ENCODE results near the gene PROSER2. TPM values are rescaled to one million over a fixed set of nuclear protein-coding genes. Genes with fewer than 3 reads are reported as not detected.

PROSER2 gene
- polyA plus RNA-seq, 1 donor (not counting 4 experiments of a cell fraction or from before 2014, with no cell fraction given) = 10.2 TPM

DNA sequence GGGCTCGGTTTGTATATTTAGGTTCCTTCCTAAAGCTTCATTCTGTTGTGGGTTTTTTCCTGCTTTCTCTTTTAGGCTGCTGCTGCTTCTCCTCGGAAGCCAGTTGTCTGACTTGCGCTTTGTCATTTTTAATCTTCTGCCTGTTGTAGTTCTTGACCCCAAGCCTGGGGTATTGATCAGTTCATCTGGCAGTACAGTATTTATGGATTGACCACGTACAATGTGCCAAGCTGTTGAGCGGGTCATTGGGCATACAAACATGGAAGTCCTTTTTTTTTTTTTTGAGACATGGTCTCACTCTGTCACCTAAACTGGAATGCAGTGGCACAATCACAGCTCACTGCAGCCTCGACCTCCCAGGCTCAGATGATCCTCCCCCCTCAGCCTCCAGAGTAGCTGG, 4.3 kb downstream of the PROSER2 start:
- Histone ChIP-seq H3K4me1 (ENCODE audit: control insufficient read depth, extremely low read depth, insufficient read depth, low read length) (peaks cover 28% of the 10 kb centered on the region), H3K9me1 (ENCODE audit: control insufficient read depth, extremely low read depth, insufficient read depth, low read length) (peaks cover 4% of the 10 kb centered on the region), H4K20me1 (ENCODE audit: control insufficient read depth, extremely low read depth, insufficient read depth, low read length) (peaks cover 11% of the 10 kb centered on the region), H3K4me2 (ENCODE audit: control insufficient read depth, extremely low read depth, insufficient read depth, low read depth, low read length) (no peak overlapping the region), H3K79me2 (ENCODE audit: control insufficient read depth, insufficient read depth, low read length) (peaks cover 88% of the 10 kb centered on the region), H3K9me3 (ENCODE audit: control insufficient read depth, low read depth, low read length) (no peaks in the 10 kb centered on the region), H3K4me3 (ENCODE audit: control insufficient read depth in 2 of 3, extremely low read depth in 1 of 3, insufficient read depth in 2 of 3, low read depth in 1 of 3, low read length in 3 of 3) (no peak overlapping the region), H3K27me3 (ENCODE audit: control insufficient read depth, extremely low read depth, insufficient read depth, low read length) (no peaks in the 10 kb centered on the region), H3K9ac (ENCODE audit: control insufficient read depth, extremely low read depth, insufficient read depth, low read length) (no peak overlapping the region), H3K27ac (ENCODE audit: control insufficient read depth, insufficient read depth, low read length) (no peak overlapping the region), H2AFZ (ENCODE audit: control insufficient read depth, low read length) (no peak overlapping the region), H3K36me3 (ENCODE audit: control insufficient read depth in 2 of 2, extremely low read depth in 1 of 2, insufficient read depth in 2 of 2, low read length in 2 of 2) (peaks cover 0 to 8% of the 10 kb centered on the region in 2 experiments)
- no peak for FAIRE-seq
- TF ChIP-seq, protein P1, sequence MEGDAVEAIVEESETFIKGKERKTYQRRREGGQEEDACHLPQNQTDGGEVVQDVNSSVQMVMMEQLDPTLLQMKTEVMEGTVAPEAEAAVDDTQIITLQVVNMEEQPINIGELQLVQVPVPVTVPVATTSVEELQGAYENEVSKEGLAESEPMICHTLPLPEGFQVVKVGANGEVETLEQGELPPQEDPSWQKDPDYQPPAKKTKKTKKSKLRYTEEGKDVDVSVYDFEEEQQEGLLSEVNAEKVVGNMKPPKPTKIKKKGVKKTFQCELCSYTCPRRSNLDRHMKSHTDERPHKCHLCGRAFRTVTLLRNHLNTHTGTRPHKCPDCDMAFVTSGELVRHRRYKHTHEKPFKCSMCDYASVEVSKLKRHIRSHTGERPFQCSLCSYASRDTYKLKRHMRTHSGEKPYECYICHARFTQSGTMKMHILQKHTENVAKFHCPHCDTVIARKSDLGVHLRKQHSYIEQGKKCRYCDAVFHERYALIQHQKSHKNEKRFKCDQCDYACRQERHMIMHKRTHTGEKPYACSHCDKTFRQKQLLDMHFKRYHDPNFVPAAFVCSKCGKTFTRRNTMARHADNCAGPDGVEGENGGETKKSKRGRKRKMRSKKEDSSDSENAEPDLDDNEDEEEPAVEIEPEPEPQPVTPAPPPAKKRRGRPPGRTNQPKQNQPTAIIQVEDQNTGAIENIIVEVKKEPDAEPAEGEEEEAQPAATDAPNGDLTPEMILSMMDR (optimal IDR thresholded peaks at IDR 0.05 in 1 of 3, IDR thresholded peaks at IDR 0.05 in 1 of 3, conservative IDR thresholded peaks at IDR 0.05 in 1 of 3; ENCODE audit: extremely low read depth in 1 of 3, insufficient read depth in 2 of 3, low read length in 3 of 3) = no peak
- TF ChIP-seq EZH2 (IDR thresholded peaks at IDR 0.05; ENCODE audit: low read length) = no peak
- no peak for DNase-seq (ENCODE audit: low read depth, low spot score)
- dilution Hi-C loops (cut with MboI; ENCODE audit: extremely low pct_ligation_motif_present, low sequenced_read_pairs) = no loop called here

DNA sequence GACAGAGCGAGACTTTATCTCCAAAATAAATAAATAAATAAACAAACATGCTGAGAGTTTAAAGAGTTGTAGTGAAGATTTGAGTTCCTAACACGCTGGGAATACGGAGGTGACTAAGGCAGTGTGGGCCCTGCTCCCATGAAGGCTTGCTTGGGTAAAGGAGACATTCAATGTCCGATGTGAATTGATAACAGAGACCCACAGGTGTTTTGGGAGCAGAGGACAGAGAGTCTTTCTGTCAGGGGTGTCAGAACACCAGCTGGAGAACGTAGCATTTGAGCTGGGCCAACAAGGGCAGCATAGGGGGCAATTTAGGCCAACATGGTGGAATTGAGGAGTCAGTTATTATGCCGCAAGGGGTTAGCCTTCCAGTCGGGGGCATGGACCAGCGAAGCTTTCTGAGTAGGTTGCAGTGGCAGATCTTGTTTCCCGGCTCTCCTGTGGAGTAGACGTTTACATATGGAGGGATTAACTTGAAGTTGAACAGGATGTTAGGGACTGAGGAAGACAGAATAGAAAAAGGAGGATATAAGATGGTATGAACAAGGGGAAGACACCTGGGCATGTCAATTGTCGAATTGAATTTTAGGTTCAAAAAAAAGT, 5.6 kb downstream of the PROSER2 start:
- no peak for DNase-seq (ENCODE audit: low read depth, low spot score)
- no peak overlapping the region for H3K27ac ChIP-seq (ENCODE audit: control insufficient read depth, insufficient read depth, low read length)
- no peaks in the 10 kb centered on the region for H3K9me3 ChIP-seq (ENCODE audit: control insufficient read depth, low read depth, low read length)
- H3K4me3 ChIP-seq (ENCODE audit: control insufficient read depth in 2 of 3, extremely low read depth in 1 of 3, insufficient read depth in 2 of 3, low read depth in 1 of 3, low read length in 3 of 3) = no peak overlapping the region
- no peaks in the 10 kb centered on the region for H3K27me3 ChIP-seq (ENCODE audit: control insufficient read depth, extremely low read depth, insufficient read depth, low read length)
- H3K9ac ChIP-seq (ENCODE audit: control insufficient read depth, extremely low read depth, insufficient read depth, low read length) = no peak overlapping the region
- H3K4me1 ChIP-seq (ENCODE audit: control insufficient read depth, extremely low read depth, insufficient read depth, low read length) = peaks cover 27% of the 10 kb centered on the region
- H3K4me2 ChIP-seq (ENCODE audit: control insufficient read depth, extremely low read depth, insufficient read depth, low read depth, low read length) = no peak overlapping the region
- TF ChIP-seq, protein P1 (optimal IDR thresholded peaks at IDR 0.05 in 1 of 3, IDR thresholded peaks at IDR 0.05 in 1 of 3, conservative IDR thresholded peaks at IDR 0.05 in 1 of 3; ENCODE audit: extremely low read depth in 1 of 3, insufficient read depth in 2 of 3, low read length in 3 of 3) = no peak
- no peak for TF ChIP-seq EZH2 (IDR thresholded peaks at IDR 0.05; ENCODE audit: low read length)
- H2AFZ ChIP-seq (ENCODE audit: control insufficient read depth, low read length) = no peak overlapping the region
- peaks cover 0 to 8% of the 10 kb centered on the region in 2 experiments for H3K36me3 ChIP-seq (ENCODE audit: control insufficient read depth in 2 of 2, extremely low read depth in 1 of 2, insufficient read depth in 2 of 2, low read length in 2 of 2)
- H3K79me2 ChIP-seq (ENCODE audit: control insufficient read depth, insufficient read depth, low read length) = peaks cover 95% of the 10 kb centered on the region
- peaks cover 4% of the 10 kb centered on the region for H3K9me1 ChIP-seq (ENCODE audit: control insufficient read depth, extremely low read depth, insufficient read depth, low read length)
- H4K20me1 ChIP-seq (ENCODE audit: control insufficient read depth, extremely low read depth, insufficient read depth, low read length) = peaks cover 11% of the 10 kb centered on the region
- no peak for FAIRE-seq
- dilution Hi-C loops (cut with MboI; ENCODE audit: extremely low pct_ligation_motif_present, low sequenced_read_pairs) = no loop called here
